ENCODE results near the gene SPEG.

The SPEG gene

GRCh38 chr2:219446689-219447088 lies 12.0 kb downstream of the SPEG start:
- H3K4me3 ChIP-seq (ENCODE audit: control insufficient read depth, low read depth, low read length), result no peak overlapping the region
- TF ChIP-seq CTCF (IDR thresholded peaks at IDR 0.05; ENCODE audit: control insufficient read depth, insufficient read depth, low read depth, low read length, missing control alignments), result no peak
- DNase-seq (ENCODE audit: low read depth), result no peak

GRCh38 chr2:219447242-219448098 lies 12.8 kb downstream of the SPEG start:
- no peak for DNase-seq (ENCODE audit: low read depth)
- TF ChIP-seq CTCF (IDR thresholded peaks at IDR 0.05; ENCODE audit: control insufficient read depth, insufficient read depth, low read depth, low read length, missing control alignments), result no peak
- no peak overlapping the region for H3K4me3 ChIP-seq (ENCODE audit: control insufficient read depth, low read depth, low read length)

GRCh38 chr2:219448099-219448775 lies 13.6 kb downstream of the SPEG start:
- no peak overlapping the region for H3K4me3 ChIP-seq (ENCODE audit: control insufficient read depth, low read depth, low read length)
- no peak for DNase-seq (ENCODE audit: low read depth)
- no peak for TF ChIP-seq CTCF (IDR thresholded peaks at IDR 0.05; ENCODE audit: control insufficient read depth, insufficient read depth, low read depth, low read length, missing control alignments)

- no peak overlapping the region for H3K4me3 ChIP-seq (ENCODE audit: control insufficient read depth, low read depth, low read length)
- DNase-seq (ENCODE audit: low read depth), result no peak
- no peak for TF ChIP-seq CTCF (IDR thresholded peaks at IDR 0.05; ENCODE audit: control insufficient read depth, insufficient read depth, low read depth, low read length, missing control alignments)
These were observed 14.2 kb downstream of the SPEG start for GRCh38 chr2:219448776-219449341.

DNA sequence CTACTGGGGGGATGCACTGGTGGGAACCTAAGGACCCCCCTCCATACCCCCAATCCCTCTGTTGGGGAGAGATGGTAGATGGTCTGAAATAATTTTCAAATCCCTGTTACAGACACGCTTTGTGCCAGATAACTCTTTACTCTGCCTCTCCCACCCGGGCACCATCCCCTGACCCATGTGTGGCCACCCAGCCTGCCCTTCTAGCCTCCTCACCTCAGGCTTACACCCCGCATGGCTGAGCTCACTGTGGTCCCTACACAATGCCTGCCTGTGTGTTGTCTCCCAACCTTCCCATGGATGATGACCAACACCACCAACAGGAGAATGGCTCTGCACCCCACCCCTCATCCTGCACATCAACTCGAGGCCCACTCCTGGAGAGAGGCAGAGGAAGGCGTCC lies 15.0 kb downstream of the SPEG start:
- DNase-seq (ENCODE audit: low read depth), result no peak
- TF ChIP-seq CTCF (IDR thresholded peaks at IDR 0.05; ENCODE audit: control insufficient read depth, insufficient read depth, low read depth, low read length, missing control alignments), result no peak

GRCh38 chr2:219451661-219452360 lies 17.2 kb downstream of the SPEG start:
- no peak for TF ChIP-seq CTCF (IDR thresholded peaks at IDR 0.05; ENCODE audit: control insufficient read depth, insufficient read depth, low read depth, low read length, missing control alignments)
- no peak for DNase-seq (ENCODE audit: low read depth)

More for the DNA sequence above, 15.0 kb downstream of the SPEG start:
- H3K4me3 ChIP-seq (ENCODE audit: control insufficient read depth, low read depth, low read length), result no peak overlapping the region

More at GRCh38 chr2:219451661-219452360, 17.2 kb downstream of the SPEG start:
- H3K4me3 ChIP-seq (ENCODE audit: control insufficient read depth, low read depth, low read length), result no peak overlapping the region

Data from AG09309 (cell line).